Upper lobe of left lung (tissue), 4 donors: ENCODE measurements around the gene TEAD4.

Experiments used
- POLR2A ChIP-seq, 4 donors: fragments of 450-650 bp; IDR thresholded peaks; one replicate each; pipeline ENCODE4 v1.5.1; 2016 to 2017; ENCODE audit warnings: antibody characterized with exemption in 4 of 4, mild to moderate bottlenecking in 2 of 4
- POLR2AphosphoS5 ChIP-seq, 2 donors: sonication (generic); formaldehyde crosslinking; IDR thresholded peaks; one replicate each; pipeline ENCODE4 v1.5.1; 2017; ENCODE audit warnings: antibody characterized with exemption in 2 of 2

DNA sequence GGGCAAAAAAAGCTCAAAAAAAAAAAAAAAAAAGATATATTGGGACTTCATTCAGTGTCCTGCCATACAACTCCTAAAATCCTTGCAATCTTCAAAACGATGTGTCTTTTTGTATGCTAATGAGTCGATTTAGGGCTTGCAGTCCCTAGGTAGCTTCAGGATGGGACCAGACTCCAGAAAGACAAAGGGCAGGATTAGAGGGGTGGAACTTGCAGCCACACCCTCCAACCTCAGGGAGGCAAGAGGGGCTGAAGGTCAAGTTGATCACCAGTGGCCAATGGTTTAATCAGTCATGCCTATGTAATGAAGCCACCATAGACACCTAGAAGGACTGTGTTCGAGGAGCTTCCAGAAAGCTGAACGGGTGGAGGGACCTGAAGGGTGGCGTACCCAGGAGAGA is 29.3 kb downstream of the TEAD4 start:
- no peak for TF ChIP-seq POLR2AphosphoS5 (IDR thresholded peaks at IDR 0.05)
- TF ChIP-seq POLR2A (IDR thresholded peaks at IDR 0.05), result no peak
